NCI-H187 treated with DMSO at 0.1 percent for 48 hours (cell line): ENCODE measurements around the gene SCNN1A.
A peak's percentile ranks its signal among the peaks of the same experiment; 100 is the strongest.

Source experiments
- DNase-seq: peaks from one replicate; lab custom pipeline; 2025; lab: John Stamatoyannopoulos, UW

Gene SCNN1A

GRCh38 chr12:6375269-6376078, at the start of gene SCNN1A:
Gene SCNN1A, minus strand, starts transcription at chr12:6375563. Its CDS starts 780 bp downstream, at chr12:6374783.
- DNase-seq: peak; percentile 41

DNA sequence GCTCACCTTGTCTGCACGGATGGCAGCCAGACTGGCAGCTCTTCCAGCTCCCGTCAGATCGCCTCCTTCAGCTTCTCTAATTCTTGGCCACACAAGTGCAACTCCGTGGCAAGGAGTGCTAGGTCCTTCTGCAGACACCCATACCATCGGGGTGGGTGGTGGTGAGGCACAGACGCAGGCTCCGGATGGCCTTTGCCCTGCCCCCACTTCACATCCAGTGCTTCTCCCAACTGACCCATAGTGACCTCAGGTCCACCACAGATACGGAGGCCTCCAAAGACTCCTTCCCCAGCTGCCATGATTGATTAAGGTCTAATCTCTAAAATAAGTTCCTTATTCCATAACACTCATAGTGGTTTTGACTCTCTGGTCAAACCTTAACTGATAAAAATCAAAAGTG, 49.5 kb upstream of the SCNN1A start:
- DNase-seq: no peak

- DNase-seq: no peak
Observed at GRCh38 chr12:6424008-6424347, 48.6 kb upstream of the SCNN1A start.

DNA sequence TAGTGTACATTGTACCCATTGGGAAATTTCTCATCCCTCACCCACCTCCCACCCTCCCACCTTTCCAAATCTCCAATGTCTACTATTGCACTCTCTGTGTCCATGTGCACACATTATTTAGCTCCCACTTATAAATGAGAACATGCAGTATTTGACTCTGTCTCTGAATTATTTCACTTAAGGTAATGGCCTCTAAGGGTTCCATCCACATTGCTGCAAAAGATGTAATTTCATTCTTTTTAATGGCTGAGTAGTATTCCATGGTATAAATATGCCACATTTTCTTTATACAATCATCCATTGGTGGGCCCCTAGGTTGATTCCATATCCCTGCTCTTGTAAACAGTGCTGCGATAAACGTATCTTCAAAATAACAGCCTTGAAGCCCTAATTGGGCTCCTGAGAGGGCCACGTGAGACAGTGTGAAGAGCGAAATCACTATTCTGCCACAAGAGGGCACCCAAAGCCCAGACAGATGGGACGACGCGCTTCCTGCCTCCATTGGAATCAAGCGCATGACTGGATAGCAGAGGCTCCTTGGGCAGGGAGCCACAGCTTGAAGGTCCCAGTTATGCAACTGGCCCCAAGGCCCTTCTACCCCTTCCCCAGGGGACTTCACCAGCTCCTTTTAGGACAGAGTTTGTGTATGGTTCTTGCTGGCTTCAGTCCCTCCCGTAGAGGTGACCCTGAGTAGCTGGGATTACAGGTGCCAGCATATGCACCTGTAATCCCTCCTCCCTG, 48.1 kb upstream of the SCNN1A start:
- peak; percentile 26 for DNase-seq

DNA sequence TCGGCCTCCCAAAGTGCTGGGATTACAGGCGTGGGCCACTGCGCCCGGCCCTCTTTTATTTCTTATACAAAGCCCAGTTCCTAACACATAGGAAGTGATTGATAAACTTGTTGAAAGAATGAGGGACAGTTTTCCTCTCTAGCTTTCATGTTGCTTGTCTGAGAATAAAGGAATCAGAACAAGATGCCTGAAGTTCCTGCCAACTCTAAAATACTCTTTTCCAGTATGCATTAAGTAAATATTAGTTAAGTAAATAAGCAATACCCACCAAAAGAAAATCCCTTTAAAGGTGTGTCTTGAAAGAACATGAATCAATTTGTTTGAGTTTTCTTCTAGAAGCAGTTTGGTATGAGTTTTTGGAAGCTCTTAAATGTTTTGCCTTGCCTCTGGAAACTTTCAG, 45.0 kb upstream of the SCNN1A start:
- no peak for DNase-seq

- DNase-seq: no peak
Observed at GRCh38 chr12:6418796-6419195, 43.4 kb upstream of the SCNN1A start.

GRCh38 chr12:6416596-6416995, 41.2 kb upstream of the SCNN1A start:
- DNase-seq: no peak

DNA sequence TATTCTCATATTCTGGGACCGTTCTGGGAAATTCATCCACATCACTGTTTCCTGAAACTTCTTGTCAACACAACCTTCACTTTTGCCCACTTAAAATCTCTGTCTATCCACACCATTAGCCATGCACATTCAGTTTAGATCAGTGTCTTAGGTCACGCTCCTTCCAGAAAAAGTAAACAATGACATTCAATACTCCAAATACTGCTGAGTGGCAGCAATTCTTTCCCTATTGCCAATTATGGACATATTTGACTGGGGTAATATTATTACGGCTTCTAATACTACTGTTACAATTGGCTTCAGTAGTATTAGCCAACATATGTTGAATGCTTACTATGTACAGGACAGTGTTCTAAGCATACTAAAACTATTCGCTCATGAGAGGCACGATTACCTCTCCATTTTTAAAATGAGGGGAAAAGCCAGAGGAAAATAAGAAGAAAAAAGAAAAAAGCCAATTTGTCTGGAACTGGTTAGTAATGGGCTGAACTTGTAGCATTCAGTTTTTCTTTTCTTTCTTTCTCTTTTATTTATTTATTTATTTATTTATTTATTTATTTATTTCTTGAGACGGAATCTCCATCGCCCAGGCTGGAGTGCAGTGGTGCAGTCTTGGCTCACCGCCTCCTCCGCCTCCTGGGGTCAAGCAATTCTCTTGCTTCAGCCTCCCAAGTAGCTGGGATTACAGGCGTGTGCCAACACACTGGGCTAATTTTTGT, 32.0 kb upstream of the SCNN1A start:
- no peak for DNase-seq

GRCh38 chr12:6405963-6406362, 30.6 kb upstream of the SCNN1A start:
- no peak for DNase-seq

GRCh38 chr12:6404390-6404789, 29.0 kb upstream of the SCNN1A start:
- no peak for DNase-seq

DNA sequence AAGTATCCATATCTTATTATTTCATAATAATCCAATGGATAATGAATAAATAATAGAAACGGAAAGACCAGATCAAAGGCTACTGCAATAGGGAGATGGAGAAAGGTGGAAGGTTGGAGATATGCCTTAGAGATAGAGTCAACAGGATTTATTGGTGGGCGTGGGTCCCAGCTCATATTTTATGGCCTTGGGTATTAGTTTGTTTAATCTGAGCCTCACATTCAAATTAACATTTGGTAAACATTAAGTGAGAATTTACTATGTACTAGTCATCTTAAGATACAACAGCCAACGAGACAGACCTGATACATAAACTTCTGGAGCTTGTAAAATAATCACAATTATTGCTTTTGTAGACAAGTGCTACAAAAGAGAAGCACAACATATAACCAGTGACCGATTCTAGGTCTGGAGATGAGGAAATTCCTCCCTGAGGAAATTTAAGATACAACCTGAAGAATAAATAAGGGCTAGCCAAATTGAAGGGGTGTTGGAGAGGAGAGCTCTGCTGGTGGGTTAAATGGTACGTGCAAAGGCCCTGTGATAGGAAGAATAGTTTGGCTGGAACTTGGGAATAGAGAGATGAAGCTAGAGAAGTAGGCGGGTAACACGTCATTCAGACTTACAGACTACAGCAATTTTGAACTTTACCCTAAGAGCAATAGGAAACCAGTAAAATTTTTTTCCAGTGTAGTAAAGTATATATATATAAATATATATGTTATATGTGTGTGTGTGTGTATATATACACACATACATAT, 24.7 kb upstream of the SCNN1A start:
- no peak for DNase-seq

DNA sequence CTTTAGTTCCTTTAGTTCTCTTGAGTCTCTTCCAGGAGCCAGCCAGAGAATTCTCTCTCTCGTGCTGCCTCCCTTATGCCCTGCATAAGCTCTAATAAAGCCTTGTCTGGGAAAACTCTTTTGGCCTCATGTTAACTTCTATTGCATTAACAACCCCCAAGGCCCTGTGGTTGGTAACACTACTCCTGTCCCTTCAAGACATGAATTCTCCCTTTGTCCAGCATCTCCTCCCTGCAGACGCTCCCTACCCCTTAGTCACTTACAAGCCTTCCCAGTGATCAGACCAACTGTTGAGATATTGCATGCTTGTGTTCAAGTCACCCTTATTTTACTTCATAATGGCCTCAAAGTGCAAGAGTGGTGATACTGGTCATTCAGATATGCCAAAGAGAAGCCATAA, 20.7 kb upstream of the SCNN1A start:
- DNase-seq: no peak

- DNase-seq: no peak
Observed at GRCh38 chr12:6394398-6394797, 19.0 kb upstream of the SCNN1A start.

DNA sequence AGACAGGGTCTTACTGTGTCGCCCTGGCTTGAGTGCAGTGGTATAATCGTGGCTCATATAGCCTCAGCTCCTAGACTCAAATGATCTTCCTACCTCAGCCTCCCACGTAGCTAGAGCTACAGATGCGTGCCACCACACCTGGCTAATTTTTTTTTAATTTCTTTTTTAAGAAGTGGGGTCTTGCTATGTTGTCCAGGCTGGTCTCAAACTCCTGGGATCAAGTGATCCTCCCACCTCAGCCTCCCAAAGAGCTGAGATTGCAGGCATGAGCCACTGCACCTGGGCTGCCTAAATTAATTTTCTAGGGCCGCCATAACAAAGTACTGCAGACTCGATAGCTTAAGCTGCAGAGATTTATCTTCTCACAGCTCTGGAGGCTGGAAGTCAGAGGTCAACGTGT, 17.7 kb upstream of the SCNN1A start:
- no peak for DNase-seq

- DNase-seq: no peak
Observed at GRCh38 chr12:6392504-6392903, 17.1 kb upstream of the SCNN1A start.

GRCh38 chr12:6391013-6391412, 15.7 kb upstream of the SCNN1A start:
- no peak for DNase-seq

- DNase-seq: no peak
Observed at GRCh38 chr12:6390084-6390799, 14.9 kb upstream of the SCNN1A start.

- no peak for DNase-seq
Observed at GRCh38 chr12:6387541-6387940, 12.2 kb upstream of the SCNN1A start.

DNA sequence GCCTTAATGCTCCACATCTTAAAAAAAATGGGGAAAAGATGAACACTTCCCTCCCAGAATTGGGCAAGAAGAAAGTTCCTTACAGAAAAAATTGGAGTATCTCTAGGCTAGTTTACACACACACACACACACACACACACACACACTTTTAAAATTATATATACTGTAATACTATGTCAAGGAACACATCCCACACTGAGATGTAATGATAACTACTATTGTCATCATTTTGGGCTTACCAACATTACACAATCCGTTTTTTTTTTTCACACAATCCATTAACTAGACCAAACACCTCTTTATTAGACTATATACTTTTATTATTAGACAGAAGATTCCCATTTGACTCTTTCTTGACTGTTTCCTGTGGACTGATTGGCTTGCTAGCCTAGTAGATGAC, 11.1 kb upstream of the SCNN1A start:
- DNase-seq: no peak

DNA sequence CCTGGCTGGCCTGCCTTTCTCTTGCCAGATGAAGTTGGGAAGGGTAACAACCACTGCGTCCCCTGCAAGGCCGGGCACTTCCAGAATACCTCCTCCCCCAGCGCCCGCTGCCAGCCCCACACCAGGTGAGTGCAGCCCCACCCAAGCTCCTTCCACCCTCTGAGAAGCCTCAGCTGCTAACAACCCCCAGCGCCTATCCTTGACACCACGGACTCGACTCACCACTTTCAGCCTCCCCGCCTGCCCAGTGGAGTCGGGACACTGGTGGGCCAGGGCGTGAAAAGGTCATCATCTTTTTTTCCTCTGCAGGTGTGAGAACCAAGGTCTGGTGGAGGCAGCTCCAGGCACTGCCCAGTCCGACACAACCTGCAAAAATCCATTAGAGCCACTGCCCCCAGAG, 10.7 kb upstream of the SCNN1A start:
- no peak for DNase-seq
